ENCODE data around the gene PSMD11. TPM values are rescaled to one million over a fixed set of nuclear protein-coding genes. Genes with fewer than 3 reads are reported as not detected.
A peak's percentile ranks its signal among the peaks of the same experiment; 100 is the strongest.

Gene PSMD11
- total RNA-seq, 1 experiment from 2014 or later: 169 TPM

DNA sequence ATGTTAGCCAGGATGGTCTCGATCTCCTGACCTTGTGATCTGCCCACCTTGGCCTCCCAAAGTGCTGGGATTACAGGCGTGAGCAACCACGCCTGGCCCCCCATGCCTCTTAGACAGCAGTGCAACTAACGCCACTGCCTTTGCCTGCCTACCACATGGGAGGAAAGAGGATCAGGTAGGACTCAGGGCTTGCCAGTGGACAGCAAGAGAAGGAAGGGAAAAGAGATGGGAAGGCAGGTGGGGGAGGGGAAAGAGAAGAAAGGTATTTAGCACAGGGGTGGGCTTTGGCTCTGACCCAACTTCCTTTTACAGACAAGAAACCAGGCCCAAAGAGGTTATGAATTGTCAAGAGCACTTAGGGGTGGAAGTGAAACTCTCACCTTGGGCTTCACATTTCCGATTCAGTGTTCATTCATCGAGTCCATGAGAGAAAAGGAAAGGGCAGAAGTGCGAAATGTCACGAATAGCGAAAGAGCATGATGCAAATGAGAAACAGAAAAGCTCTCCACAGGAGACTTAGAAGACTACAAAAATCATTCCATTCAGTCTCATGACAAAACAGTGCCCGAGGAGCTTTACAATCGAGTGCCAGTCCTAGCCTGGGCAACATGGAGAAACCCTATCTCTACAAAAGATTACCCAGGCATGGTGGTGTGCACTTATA lies 78.8 kb downstream of the PSMD11 start:
- TF ChIP-seq, protein P1, sequence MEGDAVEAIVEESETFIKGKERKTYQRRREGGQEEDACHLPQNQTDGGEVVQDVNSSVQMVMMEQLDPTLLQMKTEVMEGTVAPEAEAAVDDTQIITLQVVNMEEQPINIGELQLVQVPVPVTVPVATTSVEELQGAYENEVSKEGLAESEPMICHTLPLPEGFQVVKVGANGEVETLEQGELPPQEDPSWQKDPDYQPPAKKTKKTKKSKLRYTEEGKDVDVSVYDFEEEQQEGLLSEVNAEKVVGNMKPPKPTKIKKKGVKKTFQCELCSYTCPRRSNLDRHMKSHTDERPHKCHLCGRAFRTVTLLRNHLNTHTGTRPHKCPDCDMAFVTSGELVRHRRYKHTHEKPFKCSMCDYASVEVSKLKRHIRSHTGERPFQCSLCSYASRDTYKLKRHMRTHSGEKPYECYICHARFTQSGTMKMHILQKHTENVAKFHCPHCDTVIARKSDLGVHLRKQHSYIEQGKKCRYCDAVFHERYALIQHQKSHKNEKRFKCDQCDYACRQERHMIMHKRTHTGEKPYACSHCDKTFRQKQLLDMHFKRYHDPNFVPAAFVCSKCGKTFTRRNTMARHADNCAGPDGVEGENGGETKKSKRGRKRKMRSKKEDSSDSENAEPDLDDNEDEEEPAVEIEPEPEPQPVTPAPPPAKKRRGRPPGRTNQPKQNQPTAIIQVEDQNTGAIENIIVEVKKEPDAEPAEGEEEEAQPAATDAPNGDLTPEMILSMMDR (conservative IDR thresholded peaks at IDR 0.05): no peak
- H4K91ac ChIP-seq (ENCODE audit: insufficient read length, low read depth, low read length): no peak overlapping the region
- no peaks in the 10 kb centered on the region for H3K9me3 Mint-ChIP-seq

More for the DNA sequence above, 78.8 kb downstream of the PSMD11 start:
- Histone ChIP-seq H2BK15ac (ENCODE audit: low read depth, low read length) (no peak overlapping the region), H3K79me2 (ENCODE audit: insufficient read depth, low read length) (no peaks in the 10 kb centered on the region), H3K56ac (ENCODE audit: insufficient read length, low read depth, low read length) (no peak overlapping the region), H2BK120ac (ENCODE audit: low read depth, low read length, poor library complexity, severe bottlenecking) (no peak overlapping the region), H2BK20ac (ENCODE audit: low read depth, low read length, poor library complexity, severe bottlenecking) (no peak overlapping the region), H3K27me3 (ENCODE audit: insufficient read depth, low read length) (no peaks in the 10 kb centered on the region), H2AK5ac (ENCODE audit: insufficient read length, low read length) (no peak overlapping the region), H4K5ac (ENCODE audit: insufficient read length, low read depth, low read length) (no peak overlapping the region), H3K23me2 (ENCODE audit: insufficient read length, low read depth, low read length, poor library complexity, severe bottlenecking) (peaks cover 5% of the 10 kb centered on the region), H2BK5ac (ENCODE audit: insufficient read length, low read length) (no peak overlapping the region), H3K4me1 (ENCODE audit: insufficient read depth, low read length) (peaks cover 18% of the 10 kb centered on the region; the same call in 1 of the 2 replicates), H3K23ac (ENCODE audit: insufficient read length, low read depth, low read length) (no peak overlapping the region), H2BK12ac (ENCODE audit: insufficient read length, low read depth, low read length) (no peak overlapping the region), H3K9me3 (ENCODE audit: control insufficient read depth, low read depth, low read length) (no peaks in the 10 kb centered on the region), H3K4ac (ENCODE audit: low read depth, low read length) (no peak overlapping the region), H3K27ac (ENCODE audit: insufficient read length, low read depth, low read length) (no peak overlapping the region), H3K9ac (ENCODE audit: extremely low read depth, insufficient read length, low read length) (no peak overlapping the region), H3K4me2 (ENCODE audit: insufficient read depth, insufficient read length, low read length) (no peak overlapping the region), H3T11ph (ENCODE audit: low read length) (no peak overlapping the region), H4K20me1 (ENCODE audit: control insufficient read depth, insufficient read depth, insufficient read length) (no peaks in the 10 kb centered on the region), H4K8ac (replicated peaks; ENCODE audit: insufficient read length, low read depth, low read length) (no peak overlapping the region), H2AFZ (ENCODE audit: low read length) (no peak overlapping the region), H3K18ac (ENCODE audit: insufficient read length, low read depth, low read length) (no peak overlapping the region), H3K14ac (ENCODE audit: insufficient read depth, low read length) (no peak overlapping the region), H3K79me1 (ENCODE audit: insufficient read depth, low read depth, low read length, poor library complexity, severe bottlenecking) (no peaks in the 10 kb centered on the region)
- no peaks in the 10 kb centered on the region for H3K36me3 Mint-ChIP-seq (ENCODE audit: insufficient read depth in 1 of 3, low read depth in 3 of 3)
- DNase-seq: no peak
- H3K27ac Mint-ChIP-seq: peak overlapping the region; percentile 19 to 73 (median 66); a peak in 5 of 7 replicates
- H3K4me3 Mint-ChIP-seq: no peak overlapping the region; a peak in 1 of 5 replicates
- no CpG with 5 or more reads among the region's 11 CpGs for WGBS (ENCODE audit: extremely low coverage, insufficient read length, low lambda C conversion rate)
- H3K4me1 Mint-ChIP-seq: peaks cover 39 to 47% of the 10 kb centered on the region in 2 experiments
- peaks cover 8% of the 10 kb centered on the region for H3K27me3 Mint-ChIP-seq (ENCODE audit: low read depth)
